SK-N-MC (cell line): ENCODE results near the gene GH1.

Source experiments
- EZH2 ChIP-seq: fragments of 200-600 bp; sonication (generic); IDR thresholded peaks from one replicate; pipeline ENCODE4 v1.6.1; 2017; ENCODE audit warnings: antibody characterized with exemption
- POLR2AphosphoS5 ChIP-seq: IDR thresholded peaks from 2 replicates; pipeline ENCODE4 v1.6.1; 2012; ENCODE audit warnings: mild to moderate bottlenecking, low read depth, low read length, borderline replicate concordance

GRCh38 chr17:63911657-63912100 is 7.0 kb downstream of the GH1 start:
- no peak for TF ChIP-seq POLR2AphosphoS5
- no peak for TF ChIP-seq EZH2
